HepG2 (cell line): ENCODE results near the gene SMTNL1. TPM values are rescaled to one million over a fixed set of nuclear protein-coding genes. Genes with fewer than 3 reads are reported as not detected.

Source experiments
- ARNT2 ChIP-seq: sonication (generic); formaldehyde crosslinking; IDR thresholded peaks from 2 replicates; pipeline ENCODE4 v1.8.0; 2022; ENCODE audit warnings: mild to moderate bottlenecking, low read depth, missing genetic modification reagents, moderate library complexity
- CHCHD3 ChIP-seq: sonication (generic); formaldehyde crosslinking; IDR thresholded peaks from 2 replicates; pipeline ENCODE4 v1.8.0; 2022; ENCODE audit warnings: mild to moderate bottlenecking, missing genetic modification reagents, moderate library complexity
- ETV5 ChIP-seq: IDR thresholded peaks from 2 replicates; pipeline ENCODE4 v1.6.1; 2018; ENCODE audit warnings: missing biosample characterization, missing genetic modification reagents, inconsistent platforms, borderline replicate concordance
- FOXO1 ChIP-seq: sonication (generic); formaldehyde crosslinking; IDR thresholded peaks from 2 replicates; pipeline ENCODE4 v1.4.0; 2020; ENCODE audit warnings: missing genetic modification reagents
- HNF1B ChIP-seq: sonication (generic); formaldehyde crosslinking; IDR thresholded peaks from 2 replicates; pipeline ENCODE4 v1.5.1; 2020; ENCODE audit warnings: mild to moderate bottlenecking, moderate library complexity, missing genetic modification reagents
- KDM2A ChIP-seq: sonication (generic); formaldehyde crosslinking; IDR thresholded peaks from 2 replicates; pipeline ENCODE4 v1.4.0; 2020; ENCODE audit warnings: low read depth, missing genetic modification reagents, borderline replicate concordance
- NFE2L1 ChIP-seq: sonication (generic); formaldehyde crosslinking; IDR thresholded peaks from 2 replicates; pipeline ENCODE4 v1.4.0; 2020; ENCODE audit warnings: missing genetic modification reagents, mild to moderate bottlenecking, borderline replicate concordance
- PLRG1 ChIP-seq: fragments of 450-650 bp; conservative IDR thresholded peaks from 2 replicates; pipeline ENCODE4 v1.6.1; 2016
- TOE1 ChIP-seq: sonication (generic); formaldehyde crosslinking; IDR thresholded peaks from 2 replicates; pipeline ENCODE4 v1.4.0; 2020; ENCODE audit warnings: mild to moderate bottlenecking, missing genetic modification reagents
- UBTF ChIP-seq: sonication (generic); formaldehyde crosslinking; IDR thresholded peaks from 2 replicates; pipeline ENCODE4 v1.4.0; 2020; ENCODE audit warnings: mild to moderate bottlenecking, missing genetic modification reagents
- ZNF362 ChIP-seq: sonication (generic); formaldehyde crosslinking; IDR thresholded peaks from 2 replicates; pipeline ENCODE4 v1.4.0; 2020; ENCODE audit warnings: missing genetic modification reagents, mild to moderate bottlenecking, borderline replicate concordance
- ZNF687 ChIP-seq: sonication (generic); formaldehyde crosslinking; IDR thresholded peaks from 2 replicates; pipeline ENCODE4 v1.5.1; 2020; ENCODE audit warnings: mild to moderate bottlenecking, missing genetic modification reagents, moderate library complexity
- ZNF770 ChIP-seq: sonication (generic); formaldehyde crosslinking; IDR thresholded peaks from 2 replicates; pipeline ENCODE4 v1.5.0; 2020; ENCODE audit warnings: mild to moderate bottlenecking, missing genetic modification reagents
- ZNF772 ChIP-seq: sonication (generic); formaldehyde crosslinking; IDR thresholded peaks from 2 replicates; pipeline ENCODE4 v1.5.0; 2020; ENCODE audit warnings: mild to moderate bottlenecking, missing genetic modification reagents
- ZNF776 ChIP-seq: sonication (generic); formaldehyde crosslinking; IDR thresholded peaks from 2 replicates; pipeline ENCODE4 v1.4.0; 2020; ENCODE audit warnings: mild to moderate bottlenecking, missing genetic modification reagents
- ZNF790 ChIP-seq: sonication (generic); formaldehyde crosslinking; IDR thresholded peaks from 2 replicates; pipeline ENCODE4 v1.8.0; 2022; ENCODE audit warnings: missing genetic modification reagents, mild to moderate bottlenecking, borderline replicate concordance
- ZSCAN30 ChIP-seq: sonication (generic); formaldehyde crosslinking; IDR thresholded peaks from 2 replicates; pipeline ENCODE4 v1.5.0; 2020; ENCODE audit warnings: mild to moderate bottlenecking, missing genetic modification reagents
- ZZZ3 ChIP-seq: sonication (generic); formaldehyde crosslinking; IDR thresholded peaks from 2 replicates; pipeline ENCODE4 v1.4.0; 2020; ENCODE audit warnings: missing genetic modification reagents, mild to moderate bottlenecking, borderline replicate concordance
- polyA plus RNA-seq, 8 experiments: library from polyadenylated mRNA; depleted of rRNA in 3 of 8; stranded (reverse) in 7 of 8; unstranded in 1 of 8; fragments of >200 nt; fragmentation: Illumina TruSeq in 4 of 8; extraction: Trizol in 4 of 8; gene quantifications; 2 replicates each; pipeline versions ENCODE4 v1.2.1 to v1.2.3, GENCODE V29; 2011 to 2016; ENCODE audit warnings: low read depth in 4 of 8, missing spikeins in 1 of 8, mixed read lengths in 1 of 8; ENCODE audit not compliant: insufficient read depth in 1 of 8
- total RNA-seq, 5 experiments: library from RNA; depleted of rRNA; stranded (reverse); fragments of >200 nt; fragmentation: Illumina TruSeq; extraction: Trizol; gene quantifications; 2 replicates each; pipeline ENCODE4 v1.2.3, GENCODE V29; 2016; ENCODE audit warnings: low read depth in 1 of 5

The SMTNL1 gene
- total and polyA plus RNA-seq, 2 of the 13 experiments (the other 11 are each of a cell fraction or from before 2014, with no cell fraction given) = 0.04 TPM; not detected in 1

- no peak for TF ChIP-seq HNF1B (CRISPR knock-in tag)
- TF ChIP-seq ZNF772 (CRISPR knock-in tag) = no peak
- TF ChIP-seq CHCHD3 = no peak
- TF ChIP-seq ZZZ3 = no peak
- TF ChIP-seq ZNF770 (CRISPR knock-in tag) = no peak
- no peak for TF ChIP-seq KDM2A (CRISPR knock-in tag)
- TF ChIP-seq TOE1 (CRISPR knock-in tag) = no peak
- TF ChIP-seq ZNF776 = no peak
- TF ChIP-seq ARNT2 (CRISPR knock-in tag) = no peak
- no peak for TF ChIP-seq NFE2L1 (CRISPR knock-in tag)
- peak; percentile 43; the same call in 1 of the 2 replicates for TF ChIP-seq FOXO1 (CRISPR knock-in tag)
- TF ChIP-seq ZSCAN30 (CRISPR knock-in tag) = no peak
- no peak for TF ChIP-seq PLRG1
- TF ChIP-seq ZNF687 (CRISPR knock-in tag) = no peak
- TF ChIP-seq ZNF790 (CRISPR knock-in tag) = no peak
- TF ChIP-seq ETV5 (CRISPR knock-in tag) = peak; percentile 50; the same call in 1 of the 2 replicates
- peak; percentile 53; the same call in 1 of the 2 replicates for TF ChIP-seq ZNF362 (CRISPR knock-in tag)
- no peak for TF ChIP-seq UBTF (CRISPR knock-in tag)
These were observed 34.5 kb upstream of the SMTNL1 start (continued) for GRCh38 chr11:57502870-57503269.
